ENCODE results near the gene CDH20. TPM values are rescaled to one million over a fixed set of nuclear protein-coding genes. Genes with fewer than 3 reads are reported as not detected.

The CDH20 gene
- polyA plus RNA-seq, 3 donors: not detected

GRCh38 chr18:61556316-61556715 is 223.1 kb downstream of the CDH20 start:
- DNase-seq: no peak
- WGBS (ENCODE audit: insufficient coverage): no CpG with 5 or more reads among the region's 3 CpGs
- H3K4me2 ChIP-seq (replicated peaks; ENCODE audit: extremely low read depth, low read length, poor library complexity, severe bottlenecking): no peak overlapping the region
- H3K36me3 ChIP-seq (replicated peaks in 1 of 2; ENCODE audit: control insufficient read depth in 1 of 2, insufficient read depth in 2 of 2, low read length in 2 of 2): no peaks in the 10 kb centered on the region
- H3K27me3 ChIP-seq (ENCODE audit: control insufficient read depth in 2 of 2, insufficient read depth in 2 of 2, low read length in 2 of 2): peaks cover 0 to 3% of the 10 kb centered on the region in 2 donors
- no peak overlapping the region for H2AFZ ChIP-seq (ENCODE audit: insufficient read depth, low read depth, low read length, poor library complexity, severe bottlenecking)
- H3K9ac ChIP-seq (ENCODE audit: insufficient read depth, low read length, poor library complexity, severe bottlenecking): no peak overlapping the region
- no peaks in the 10 kb centered on the region for H4K20me1 ChIP-seq (ENCODE audit: insufficient read depth, low read length)
- Mint-ChIP-seq H3K36me3 (no peaks in the 10 kb centered on the region), H3K4me3 (no peak overlapping the region), H3K9me3 (peaks cover 0 to 10% (median 3%) of the 10 kb centered on the region in 7 donors), H3K27ac (no peak overlapping the region), H3K27me3 (ENCODE audit: low read depth in 3 of 3) (peaks cover 3 to 14% (median 6%) of the 10 kb centered on the region in 3 donors), H3K4me1 (peaks cover 8% of the 10 kb centered on the region)
- no peak overlapping the region for H3K4me3 ChIP-seq (replicated peaks in 1 of 3; ENCODE audit: low read depth in 2 of 3, low read length in 3 of 3)
- no peak overlapping the region for H3K27ac ChIP-seq (ENCODE audit: low read depth in 1 of 2, low read length in 2 of 2)
- no peaks in the 10 kb centered on the region for H3K9me3 ChIP-seq (replicated peaks in 1 of 2; ENCODE audit: control insufficient read depth in 1 of 2, insufficient read depth in 1 of 2, low read length in 2 of 2)
- intact Hi-C loops (cut with micrococcal nuclease): no loop called here
- TF ChIP-seq, protein P1, sequence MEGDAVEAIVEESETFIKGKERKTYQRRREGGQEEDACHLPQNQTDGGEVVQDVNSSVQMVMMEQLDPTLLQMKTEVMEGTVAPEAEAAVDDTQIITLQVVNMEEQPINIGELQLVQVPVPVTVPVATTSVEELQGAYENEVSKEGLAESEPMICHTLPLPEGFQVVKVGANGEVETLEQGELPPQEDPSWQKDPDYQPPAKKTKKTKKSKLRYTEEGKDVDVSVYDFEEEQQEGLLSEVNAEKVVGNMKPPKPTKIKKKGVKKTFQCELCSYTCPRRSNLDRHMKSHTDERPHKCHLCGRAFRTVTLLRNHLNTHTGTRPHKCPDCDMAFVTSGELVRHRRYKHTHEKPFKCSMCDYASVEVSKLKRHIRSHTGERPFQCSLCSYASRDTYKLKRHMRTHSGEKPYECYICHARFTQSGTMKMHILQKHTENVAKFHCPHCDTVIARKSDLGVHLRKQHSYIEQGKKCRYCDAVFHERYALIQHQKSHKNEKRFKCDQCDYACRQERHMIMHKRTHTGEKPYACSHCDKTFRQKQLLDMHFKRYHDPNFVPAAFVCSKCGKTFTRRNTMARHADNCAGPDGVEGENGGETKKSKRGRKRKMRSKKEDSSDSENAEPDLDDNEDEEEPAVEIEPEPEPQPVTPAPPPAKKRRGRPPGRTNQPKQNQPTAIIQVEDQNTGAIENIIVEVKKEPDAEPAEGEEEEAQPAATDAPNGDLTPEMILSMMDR (IDR thresholded peaks at IDR 0.05): no peak
- H3K4me1 ChIP-seq (ENCODE audit: control insufficient read depth in 1 of 2, insufficient read depth in 2 of 2, low read length in 2 of 2): no peaks in the 10 kb centered on the region
- no peaks in the 10 kb centered on the region for H3K79me2 ChIP-seq (ENCODE audit: insufficient read depth, low read length)

- DNase-seq: no peak
- peaks cover 0 to 11% (median 4%) of the 10 kb centered on the region in 7 donors for H3K9me3 Mint-ChIP-seq
- H3K36me3 Mint-ChIP-seq: no peaks in the 10 kb centered on the region
- peaks cover 3 to 14% (median 6%) of the 10 kb centered on the region in 3 donors for H3K27me3 Mint-ChIP-seq (ENCODE audit: low read depth in 3 of 3)
- intact Hi-C loops (cut with micrococcal nuclease): no loop called here
- no peaks in the 10 kb centered on the region for H3K9me3 ChIP-seq (replicated peaks in 1 of 2; ENCODE audit: control insufficient read depth in 1 of 2, insufficient read depth in 1 of 2, low read length in 2 of 2)
- no peak overlapping the region for H3K27ac ChIP-seq (ENCODE audit: low read depth in 1 of 2, low read length in 2 of 2)
- no peak overlapping the region for H3K4me3 ChIP-seq (replicated peaks in 1 of 3; ENCODE audit: low read depth in 2 of 3, low read length in 3 of 3)
- H3K27me3 ChIP-seq (ENCODE audit: control insufficient read depth in 2 of 2, insufficient read depth in 2 of 2, low read length in 2 of 2): peaks cover 0 to 3% of the 10 kb centered on the region in 2 donors
- H4K20me1 ChIP-seq (ENCODE audit: insufficient read depth, low read length): no peaks in the 10 kb centered on the region
- H3K4me1 Mint-ChIP-seq: peaks cover 8% of the 10 kb centered on the region
- no peak overlapping the region for H3K9ac ChIP-seq (ENCODE audit: insufficient read depth, low read length, poor library complexity, severe bottlenecking)
- no peak overlapping the region for H2AFZ ChIP-seq (ENCODE audit: insufficient read depth, low read depth, low read length, poor library complexity, severe bottlenecking)
- H3K27ac Mint-ChIP-seq: no peak overlapping the region
- H3K4me1 ChIP-seq (ENCODE audit: control insufficient read depth in 1 of 2, insufficient read depth in 2 of 2, low read length in 2 of 2): no peaks in the 10 kb centered on the region
- no peaks in the 10 kb centered on the region for H3K79me2 ChIP-seq (ENCODE audit: insufficient read depth, low read length)
- H3K36me3 ChIP-seq (replicated peaks in 1 of 2; ENCODE audit: control insufficient read depth in 1 of 2, insufficient read depth in 2 of 2, low read length in 2 of 2): no peaks in the 10 kb centered on the region
- TF ChIP-seq, protein P1 (IDR thresholded peaks at IDR 0.05): no peak
- WGBS (ENCODE audit: insufficient coverage): no CpG with 5 or more reads among the region's 2 CpGs
- no peak overlapping the region for H3K4me2 ChIP-seq (replicated peaks; ENCODE audit: extremely low read depth, low read length, poor library complexity, severe bottlenecking)
- no peak overlapping the region for H3K4me3 Mint-ChIP-seq
Measured at GRCh38 chr18:61556862-61557261, 223.6 kb downstream of the CDH20 start.
